HuH-7 (cell line): ENCODE measurements around the gene SLC40A1.

ENCODE experiments used
- DNase-seq: peaks from one replicate; pipeline ENCODE4 v3.0.0; 2011; ENCODE audit warnings: low spot score

Gene SLC40A1

GRCh38 chr2:189540551-189540950 is 40.0 kb downstream of the SLC40A1 start:
- no peak for DNase-seq

GRCh38 chr2:189538402-189538801 is 42.2 kb downstream of the SLC40A1 start:
- no peak for DNase-seq

- DNase-seq: no peak
Measured at GRCh38 chr2:189536830-189537229, 43.8 kb downstream of the SLC40A1 start.

GRCh38 chr2:189534854-189535832 is 45.4 kb downstream of the SLC40A1 start:
- no peak for DNase-seq

GRCh38 chr2:189533288-189534035 is 47.1 kb downstream of the SLC40A1 start:
- DNase-seq: no peak

- DNase-seq: no peak
Measured at GRCh38 chr2:189530965-189531637, 49.5 kb downstream of the SLC40A1 start.

- DNase-seq: no peak
Measured at GRCh38 chr2:189528617-189529016, 52.0 kb downstream of the SLC40A1 start.

- no peak for DNase-seq
Measured at GRCh38 chr2:189527812-189528592, 52.6 kb downstream of the SLC40A1 start.

GRCh38 chr2:189527041-189527750 is 53.4 kb downstream of the SLC40A1 start:
- no peak for DNase-seq

- no peak for DNase-seq
Measured at GRCh38 chr2:189526241-189526640, 54.3 kb downstream of the SLC40A1 start.

- no peak for DNase-seq
Measured at GRCh38 chr2:189524746-189525145, 55.8 kb downstream of the SLC40A1 start.

- DNase-seq: no peak
Measured at GRCh38 chr2:189522435-189523151, 58.0 kb downstream of the SLC40A1 start.

GRCh38 chr2:189521699-189522434 is 58.7 kb downstream of the SLC40A1 start:
- no peak for DNase-seq

GRCh38 chr2:189519631-189520387 is 60.8 kb downstream of the SLC40A1 start:
- no peak for DNase-seq

- DNase-seq: no peak
Measured at GRCh38 chr2:189517847-189518535, 62.6 kb downstream of the SLC40A1 start.

GRCh38 chr2:189516546-189516945 is 64.0 kb downstream of the SLC40A1 start:
- DNase-seq: no peak

- DNase-seq: no peak
Measured at GRCh38 chr2:189515264-189515663, 65.3 kb downstream of the SLC40A1 start.

- DNase-seq: no peak
Measured at GRCh38 chr2:189514104-189514503, 66.5 kb downstream of the SLC40A1 start.
